ENCODE results near the gene SLC38A3. TPM values are rescaled to one million over a fixed set of nuclear protein-coding genes. Genes with fewer than 3 reads are reported as not detected.

The SLC38A3 gene
- total and polyA plus RNA-seq, 2 donors (not counting 3 experiments of a cell fraction or from before 2014, with no cell fraction given) = 0.60 to 1.1 TPM

- Histone ChIP-seq H2AFZ (ENCODE audit: low read depth, low read length) (peak within 1 kb of the TSS; percentile 18), H3K9me3 (replicated peaks; ENCODE audit: control insufficient read depth, insufficient read depth, low read length) (no peaks in the 10 kb centered on the region), H3K9me1 (replicated peaks; ENCODE audit: control insufficient read depth, extremely low read depth, insufficient read depth, low read length) (no peaks in the 10 kb centered on the region), H4K20me1 (replicated peaks; ENCODE audit: control insufficient read depth, extremely low read depth, insufficient read depth, low read length) (no peaks in the 10 kb centered on the region), H3K27ac (ENCODE audit: insufficient read depth, low read depth, low read length) (peak within 1 kb of the TSS; percentile 60), H3K4me1 (ENCODE audit: control insufficient read depth, extremely low read depth, insufficient read depth, low read length) (peaks cover 26% of the 10 kb centered on the region), H3K27me3 (ENCODE audit: control insufficient read depth in 2 of 2, insufficient read depth in 2 of 2, low read length in 2 of 2) (no peaks in the 10 kb centered on the region), H3K4me2 (ENCODE audit: insufficient read depth, low read length) (peak within 1 kb of the TSS; percentile 93), H3K36me3 (ENCODE audit: control insufficient read depth in 2 of 2, extremely low read depth in 1 of 2, insufficient read depth in 2 of 2, low read length in 2 of 2) (peaks cover 2 to 6% of the 10 kb centered on the region in 2 experiments), H3K79me2 (ENCODE audit: control insufficient read depth, insufficient read depth, low read length) (peaks cover 49% of the 10 kb centered on the region), H3K4me3 (replicated peaks in 1 of 3; ENCODE audit: insufficient read depth in 1 of 3, low read depth in 1 of 3, low read length in 3 of 3) (peak within 1 kb of the TSS; percentile 80 to 88 (median 81)), H3K9ac (replicated peaks; ENCODE audit: extremely low read depth, insufficient read depth, low read length) (peak within 1 kb of the TSS; percentile 91)
- DNase-seq (ENCODE audit: low read depth, low spot score) (peak; percentile 99), FAIRE-seq (peak; percentile 99)
- TF ChIP-seq POLR2A (IDR thresholded peaks at IDR 0.05; ENCODE audit: low read depth, low read length) (peak; percentile 98), POLR2AphosphoS5 (IDR thresholded peaks at IDR 0.05; ENCODE audit: insufficient read depth, low read depth, low read length) (peak; percentile 98), MAX (IDR thresholded peaks at IDR 0.05; ENCODE audit: insufficient read depth, insufficient read length) (no peak)
- ChIA-PET POLR2A (interaction anchor here (0.6 to 1.8 kb wide), 10 partner anchors 11 to 93 kb away, joined by 3 to 14 read pairs (median 4); partner anchors contain the start of genes HYAL3 and NAA80), CTCF (interaction anchor here (0.9 to 2.3 kb wide), 11 partner anchors 8 to 44 kb away, joined by 3 to 37 read pairs (median 6); partner anchors contain the start of genes GNAT1 and LSMEM2)
- no TSS peak for BruUV-seq (replicated peaks)
- intact Hi-C loops (cut with micrococcal nuclease) = loop anchor here (1.0 to 5.0 kb wide), 2 partner anchors 9 to 79 kb away; partner anchors contain the start of gene SEMA3F
- dilution Hi-C loops (cut with MboI; ENCODE audit: extremely low pct_ligation_motif_present, low sequenced_read_pairs) = no loop called here
These were observed 30.8 kb downstream of the SLC38A3 start, which contains the start of gene GNAI2 for GRCh38 chr3:50235716-50236483. Gene GNAI2 (plus strand): TSS chr3:50236204. CDS start chr3:50236336, 132 bp downstream.

GRCh38 chr3:50236484-50237132 is 31.5 kb downstream of the SLC38A3 start:
- Histone ChIP-seq H3K27me3 (ENCODE audit: control insufficient read depth in 2 of 2, insufficient read depth in 2 of 2, low read length in 2 of 2) (no peaks in the 10 kb centered on the region), H3K4me3 (replicated peaks in 1 of 3; ENCODE audit: insufficient read depth in 1 of 3, low read depth in 1 of 3, low read length in 3 of 3) (peak overlapping the region; percentile 80 to 88 (median 81)), H3K27ac (ENCODE audit: insufficient read depth, low read depth, low read length) (peak overlapping the region; percentile 60), H3K9me1 (replicated peaks; ENCODE audit: control insufficient read depth, extremely low read depth, insufficient read depth, low read length) (no peaks in the 10 kb centered on the region), H3K36me3 (ENCODE audit: control insufficient read depth in 2 of 2, extremely low read depth in 1 of 2, insufficient read depth in 2 of 2, low read length in 2 of 2) (peaks cover 2 to 7% of the 10 kb centered on the region in 2 experiments), H3K9me3 (replicated peaks; ENCODE audit: control insufficient read depth, insufficient read depth, low read length) (no peaks in the 10 kb centered on the region), H3K4me2 (ENCODE audit: insufficient read depth, low read length) (peak overlapping the region; percentile 93), H4K20me1 (replicated peaks; ENCODE audit: control insufficient read depth, extremely low read depth, insufficient read depth, low read length) (no peaks in the 10 kb centered on the region), H3K79me2 (ENCODE audit: control insufficient read depth, insufficient read depth, low read length) (peaks cover 56% of the 10 kb centered on the region), H2AFZ (ENCODE audit: low read depth, low read length) (no peak overlapping the region), H3K4me1 (ENCODE audit: control insufficient read depth, extremely low read depth, insufficient read depth, low read length) (peaks cover 34% of the 10 kb centered on the region), H3K9ac (replicated peaks; ENCODE audit: extremely low read depth, insufficient read depth, low read length) (peak overlapping the region; percentile 91)
- intact Hi-C loops (cut with micrococcal nuclease) (loop anchor here (5.0 kb wide), 1 partner anchor 79 kb away; the partner anchor contains the start of gene SEMA3F), dilution Hi-C loops (cut with MboI; ENCODE audit: extremely low pct_ligation_motif_present, low sequenced_read_pairs) (no loop called here)
- TF ChIP-seq EZH2 (IDR thresholded peaks at IDR 0.05; ENCODE audit: borderline replicate concordance, low read depth, low read length, severe bottlenecking) (no peak), POLR2A (IDR thresholded peaks at IDR 0.05; ENCODE audit: low read depth, low read length) (peak; percentile 48)
- CTCF ChIA-PET = interaction anchor here (1.5 to 2.4 kb wide), 4 partner anchors 10 to 24 kb away, joined by 12 to 37 read pairs (median 24); no protein-coding TSS in a partner anchor
- DNase-seq (ENCODE audit: low read depth, low spot score) (no peak), FAIRE-seq (no peak)
- POLR2A ChIA-PET = interaction anchor here (1.8 kb wide), 1 partner anchor 11 kb away, joined by 14 read pairs; no protein-coding TSS in a partner anchor
- BruUV-seq (replicated peaks) = TSS peak; percentile 59
